CD4-positive, alpha-beta memory T cell (primary cell): Measurements from ENCODE around the gene NDST1. TPM values are rescaled to one million over a fixed set of nuclear protein-coding genes. Genes with fewer than 3 reads are reported as not detected.

Experiments
- CTCF ChIA-PET: fragments of 350-600 bp; sonication (Branson Sonifier 250); formaldehyde crosslinking; loops from one replicate; lab custom pipeline; 2021; ENCODE audit warnings: inconsistent platforms; ENCODE audit not compliant: partially characterized antibody; lab: Charles Lee
- POLR2A ChIA-PET: fragments of 350-600 bp; sonication (Branson Sonifier 250); formaldehyde crosslinking; loops from one replicate; lab custom pipeline; 2021; ENCODE audit not compliant: partially characterized antibody; lab: Charles Lee
- DNase-seq, 5 donors: peaks; one replicate each; pipeline versions ENCODE4 v3.0.0 to v3.0.0-alpha.2; 2020 to 2022; ENCODE audit warnings: mixed read lengths in 1 of 5
- H3K27ac ChIP-seq: one replicate; pipeline ENCODE4 v1.7.0; 2013; ENCODE audit warnings: low read depth, low read length
- H3K27me3 ChIP-seq: 2 replicates; pipeline ENCODE4 v1.7.0; 2013; ENCODE audit warnings: mild to moderate bottlenecking, low read length, moderate library complexity; ENCODE audit not compliant: insufficient read depth
- H3K36me3 ChIP-seq: 2 replicates; pipeline ENCODE4 v1.7.0; 2013; ENCODE audit warnings: mild to moderate bottlenecking, low read length, moderate library complexity; ENCODE audit not compliant: insufficient read depth
- H3K4me1 ChIP-seq: 2 replicates; pipeline ENCODE4 v1.7.0; 2013; ENCODE audit warnings: mild to moderate bottlenecking, low read length, moderate library complexity; ENCODE audit not compliant: insufficient read depth
- H3K4me3 ChIP-seq, 2 donors: one replicate each; pipeline ENCODE4 v1.7.0; 2013; ENCODE audit warnings: low read length in 2 of 2, mild to moderate bottlenecking in 1 of 2
- H3K9me3 ChIP-seq, 2 donors: one replicate each; pipeline ENCODE4 v1.7.0; 2013; ENCODE audit warnings: low read length in 2 of 2, control low read depth in 1 of 2; ENCODE audit not compliant: control insufficient read depth in 1 of 2
- H3K27ac Mint-ChIP-seq, 7 donors: one replicate each; pipeline ENCODE4 v1.8.0; 2020 to 2021; ENCODE audit warnings: mixed read lengths in 7 of 7, mild to moderate bottlenecking in 6 of 7, inconsistent platforms in 3 of 7, moderate library complexity in 3 of 7
- H3K27me3 Mint-ChIP-seq, 2 donors: one replicate each; pipeline ENCODE4 v1.8.0; 2020 to 2021; ENCODE audit warnings: mixed read lengths in 2 of 2
- H3K36me3 Mint-ChIP-seq, 2 donors: one replicate each; pipeline ENCODE4 v1.8.0; 2020 to 2021; ENCODE audit warnings: mixed read lengths in 2 of 2, inconsistent platforms in 1 of 2, mild to moderate bottlenecking in 1 of 2
- H3K4me1 Mint-ChIP-seq, 4 donors: one replicate each; pipeline ENCODE4 v1.8.0; 2020 to 2021; ENCODE audit warnings: mixed read lengths in 4 of 4, mild to moderate bottlenecking in 1 of 4
- H3K4me3 Mint-ChIP-seq, 8 donors: one replicate each; pipeline ENCODE4 v1.8.0; 2020 to 2021; ENCODE audit warnings: mixed read lengths in 8 of 8, mild to moderate bottlenecking in 7 of 8, moderate library complexity in 6 of 8, inconsistent platforms in 3 of 8
- H3K9me3 Mint-ChIP-seq, 8 donors: one replicate each; pipeline ENCODE4 v1.8.0; 2020 to 2021; ENCODE audit warnings: mixed read lengths in 8 of 8, mild to moderate bottlenecking in 5 of 8, inconsistent platforms in 3 of 8, moderate library complexity in 1 of 8
- intact Hi-C: fragments of 100-400 bp; cut with micrococcal nuclease; formaldehyde crosslinking; loops from one replicate; pipeline ENCODE4 v1.15.1; 2023
- polyA plus RNA-seq, 2 donors: library from polyadenylated mRNA; unstranded; fragments of 300-500 nt; fragmentation: Illumina TruSeq; gene quantifications; one replicate each; pipeline ENCODE4 v1.2.3, GENCODE V29; 2021
- total RNA-seq, 2 experiments: library from RNA; stranded (reverse); gene quantifications; one replicate each; pipeline ENCODE4 v1.2.3, GENCODE V29; 2021

The NDST1 gene
- total and polyA plus RNA-seq, 4 experiments from 2014 or later: 0.29 to 0.64 (median 0.35) TPM; not detected in 1

- Mint-ChIP-seq H3K36me3 (no peaks in the 10 kb centered on the region), H3K4me3 (no peak overlapping the region), H3K9me3 (peaks cover 0 to 1% (median 0%) of the 10 kb centered on the region in 8 donors), H3K27ac (no peak overlapping the region), H3K4me1 (no peaks in the 10 kb centered on the region), H3K27me3 (peaks cover 4 to 6% of the 10 kb centered on the region in 2 donors)
- no peaks in the 10 kb centered on the region for H3K9me3 ChIP-seq
- no peaks in the 10 kb centered on the region for H3K27me3 ChIP-seq
- POLR2A ChIA-PET: no interaction called here
- no peaks in the 10 kb centered on the region for H3K4me1 ChIP-seq
- no peak overlapping the region for H3K4me3 ChIP-seq
- no peak for DNase-seq
- no peak overlapping the region for H3K27ac ChIP-seq
- intact Hi-C loops: no loop called here
- no peaks in the 10 kb centered on the region for H3K36me3 ChIP-seq
- CTCF ChIA-PET: interaction anchor here (0.9 kb wide), 1 partner anchor 21 kb away, joined by 3 read pairs; no protein-coding TSS in a partner anchor
These were observed 74.5 kb downstream of the NDST1 start for GRCh38 chr5:150582241-150583109.

DNA sequence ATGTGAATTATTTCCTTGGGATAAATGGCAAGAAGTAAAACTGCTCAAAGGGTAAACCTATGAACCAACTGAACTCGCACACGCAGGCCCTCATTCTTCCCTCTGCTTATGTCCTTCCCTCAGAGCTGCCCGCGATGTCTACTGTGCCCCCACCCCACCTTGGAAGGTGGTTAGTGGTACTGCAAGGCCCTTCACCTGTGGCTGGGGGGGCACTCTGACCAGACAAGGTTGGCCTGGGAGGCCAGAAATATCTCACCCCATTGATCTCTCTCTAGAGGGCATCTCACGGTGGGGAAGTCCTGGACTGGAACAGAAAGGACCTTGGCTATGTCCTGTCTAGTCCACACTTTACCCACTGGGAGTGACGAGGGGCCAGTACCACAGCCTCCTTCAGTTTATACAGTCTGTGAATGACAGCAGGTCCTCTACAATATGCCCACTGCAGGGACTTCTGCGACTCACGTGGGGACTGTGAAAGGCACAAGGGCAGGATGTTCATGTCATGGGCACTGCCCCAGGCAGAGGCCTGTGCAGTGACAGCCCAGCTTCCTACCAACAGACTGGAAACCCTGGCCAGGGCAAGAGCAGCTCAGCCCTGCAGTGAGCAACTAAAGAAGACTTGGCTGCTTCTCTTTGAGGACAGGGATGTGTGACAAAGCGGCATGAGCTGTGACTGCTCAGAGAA, 75.8 kb downstream of the NDST1 start:
- Mint-ChIP-seq H3K4me3 (no peak overlapping the region), H3K27me3 (peaks cover 5 to 6% of the 10 kb centered on the region in 2 donors), H3K36me3 (no peaks in the 10 kb centered on the region), H3K9me3 (peaks cover 0 to 1% (median 0%) of the 10 kb centered on the region in 8 donors), H3K27ac (no peak overlapping the region), H3K4me1 (no peaks in the 10 kb centered on the region)
- intact Hi-C loops: no loop called here
- CTCF ChIA-PET: no interaction called here
- no peaks in the 10 kb centered on the region for H3K36me3 ChIP-seq
- no peak overlapping the region for H3K27ac ChIP-seq
- POLR2A ChIA-PET: no interaction called here
- no peaks in the 10 kb centered on the region for H3K9me3 ChIP-seq
- no peak for DNase-seq
- no peak overlapping the region for H3K4me3 ChIP-seq
- no peaks in the 10 kb centered on the region for H3K4me1 ChIP-seq
- H3K27me3 ChIP-seq: no peaks in the 10 kb centered on the region

DNA sequence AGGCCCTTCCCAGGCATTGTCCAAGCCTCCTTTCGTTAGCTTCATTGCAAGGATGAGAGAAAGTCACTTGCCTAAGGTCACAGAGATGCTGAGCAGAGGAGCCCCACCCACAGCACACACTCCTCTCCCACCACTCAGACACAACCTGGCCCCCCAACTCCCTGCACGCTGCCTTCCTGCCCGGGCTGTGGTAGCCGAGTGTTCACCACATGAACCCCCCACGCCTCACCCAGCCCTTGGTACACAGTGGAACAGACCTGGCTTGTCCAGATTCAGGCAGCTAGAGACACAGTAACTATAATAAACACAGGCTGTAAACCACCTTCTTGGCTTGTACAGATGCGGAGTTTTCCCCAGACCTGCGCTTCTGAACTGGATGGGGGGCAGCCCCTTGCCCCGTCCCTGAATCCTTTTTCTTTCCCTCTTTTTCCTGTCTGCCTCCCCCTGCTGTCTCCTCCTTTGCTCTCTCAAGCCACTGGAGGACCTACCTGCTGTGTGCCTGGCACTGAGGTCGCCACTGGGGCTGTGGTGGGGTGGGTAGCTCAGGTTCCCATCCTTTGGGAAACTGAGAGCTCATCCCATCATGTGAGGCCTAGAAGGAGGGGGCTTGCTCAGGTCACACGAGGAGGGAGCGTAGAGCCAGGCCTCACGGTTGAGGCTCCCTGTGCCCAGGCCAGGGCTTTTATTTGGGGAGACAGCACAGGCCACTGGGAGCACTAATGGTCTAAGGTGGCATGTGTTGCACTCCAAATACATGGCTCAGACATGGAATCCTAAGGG, 76.8 kb downstream of the NDST1 start:
- ChIA-PET CTCF (no interaction called here), POLR2A (no interaction called here)
- no peaks in the 10 kb centered on the region for H3K36me3 Mint-ChIP-seq

GRCh38 chr5:150585781-150586341, 77.9 kb downstream of the NDST1 start:
- intact Hi-C loops: no loop called here
- POLR2A ChIA-PET: no interaction called here
- CTCF ChIA-PET: no interaction called here

More for the DNA sequence above, 76.8 kb downstream of the NDST1 start:
- H3K4me3 ChIP-seq: no peak overlapping the region
- no peaks in the 10 kb centered on the region for H3K4me1 ChIP-seq
- H3K27ac ChIP-seq: no peak overlapping the region
- intact Hi-C loops: no loop called here
- peaks cover 8 to 10% of the 10 kb centered on the region in 2 donors for H3K27me3 Mint-ChIP-seq
- H3K4me3 Mint-ChIP-seq: no peak overlapping the region
- H3K9me3 Mint-ChIP-seq: peaks cover 0 to 1% (median 0%) of the 10 kb centered on the region in 8 donors
- no peak overlapping the region for H3K27ac Mint-ChIP-seq
- H3K27me3 ChIP-seq: no peaks in the 10 kb centered on the region
- no peaks in the 10 kb centered on the region for H3K36me3 ChIP-seq
- no peaks in the 10 kb centered on the region for H3K9me3 ChIP-seq
- DNase-seq: no peak
- H3K4me1 Mint-ChIP-seq: no peaks in the 10 kb centered on the region

DNA sequence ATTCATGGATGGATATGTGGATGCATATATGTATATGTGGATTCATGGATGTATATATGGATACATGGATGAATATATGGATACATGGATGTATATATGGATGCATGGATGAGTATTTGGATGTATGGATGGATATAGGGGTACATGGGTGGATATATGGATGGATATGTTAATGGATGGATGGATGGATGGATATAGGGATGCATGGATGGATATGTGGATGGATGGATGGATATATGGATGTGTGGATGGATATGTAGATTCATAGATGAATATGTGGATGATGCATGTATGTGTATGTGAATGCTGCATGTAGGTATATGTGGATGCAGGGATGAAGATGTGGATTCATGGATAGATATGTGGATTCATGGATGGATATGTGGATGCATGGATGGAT, 79.1 kb downstream of the NDST1 start:
- Mint-ChIP-seq H3K27me3 (peaks cover 4% of the 10 kb centered on the region in 2 donors), H3K4me1 (no peaks in the 10 kb centered on the region), H3K36me3 (no peaks in the 10 kb centered on the region), H3K4me3 (no peak overlapping the region), H3K9me3 (no peaks in the 10 kb centered on the region), H3K27ac (no peak overlapping the region)
- H3K4me3 ChIP-seq: no peak overlapping the region
- H3K4me1 ChIP-seq: no peaks in the 10 kb centered on the region
- H3K27me3 ChIP-seq: no peaks in the 10 kb centered on the region
- DNase-seq: no peak
- H3K36me3 ChIP-seq: no peaks in the 10 kb centered on the region
- POLR2A ChIA-PET: no interaction called here
- intact Hi-C loops: no loop called here
- no peaks in the 10 kb centered on the region for H3K9me3 ChIP-seq
- CTCF ChIA-PET: no interaction called here
- H3K27ac ChIP-seq: no peak overlapping the region

More at GRCh38 chr5:150585781-150586341, 77.9 kb downstream of the NDST1 start:
- Mint-ChIP-seq H3K4me3 (no peak overlapping the region), H3K27ac (no peak overlapping the region), H3K27me3 (peaks cover 4 to 5% of the 10 kb centered on the region in 2 donors), H3K36me3 (no peaks in the 10 kb centered on the region), H3K9me3 (peaks cover 0 to 1% (median 0%) of the 10 kb centered on the region in 8 donors), H3K4me1 (no peaks in the 10 kb centered on the region)
- Histone ChIP-seq H3K27ac (no peak overlapping the region), H3K36me3 (no peaks in the 10 kb centered on the region), H3K4me1 (no peaks in the 10 kb centered on the region), H3K4me3 (no peak overlapping the region), H3K27me3 (no peaks in the 10 kb centered on the region), H3K9me3 (no peaks in the 10 kb centered on the region)
- no peak for DNase-seq

GRCh38 chr5:150587856-150588595, 80.1 kb downstream of the NDST1 start:
- Mint-ChIP-seq H3K36me3 (no peaks in the 10 kb centered on the region), H3K9me3 (no peaks in the 10 kb centered on the region), H3K4me3 (no peak overlapping the region), H3K4me1 (no peaks in the 10 kb centered on the region), H3K27ac (no peak overlapping the region), H3K27me3 (peaks cover 3 to 4% of the 10 kb centered on the region in 2 donors)
- H3K4me3 ChIP-seq: no peak overlapping the region
- intact Hi-C loops: no loop called here
- no peak overlapping the region for H3K27ac ChIP-seq
- no peaks in the 10 kb centered on the region for H3K27me3 ChIP-seq
- CTCF ChIA-PET: interaction anchor here (1.2 kb wide), 1 partner anchor 26 kb away, joined by 3 read pairs; no protein-coding TSS in a partner anchor
- H3K9me3 ChIP-seq: no peaks in the 10 kb centered on the region
- no peak for DNase-seq
- H3K4me1 ChIP-seq: no peaks in the 10 kb centered on the region
- POLR2A ChIA-PET: no interaction called here
- no peaks in the 10 kb centered on the region for H3K36me3 ChIP-seq
